ENCODE measurements around the gene PIK3R5.
A peak's percentile ranks its signal among the peaks of the same experiment; 100 is the strongest.

The PIK3R5 gene

GRCh38 chr17:8935191-8935590 lies 30.3 kb downstream of the PIK3R5 start:
- TF ChIP-seq POLR2A (IDR thresholded peaks at IDR 0.05; ENCODE audit: low read depth, low read length), result no peak
- FAIRE-seq, result no peak
- no peak for DNase-seq (ENCODE audit: insufficient read length, low spot score)

GRCh38 chr17:8934346-8934745 lies 31.2 kb downstream of the PIK3R5 start:
- FAIRE-seq (no peak), DNase-seq (ENCODE audit: insufficient read length, low spot score) (no peak)
- TF ChIP-seq POLR2A (IDR thresholded peaks at IDR 0.05; ENCODE audit: low read depth, low read length), result no peak

GRCh38 chr17:8930649-8931048 lies 34.9 kb downstream of the PIK3R5 start:
- TF ChIP-seq POLR2A (IDR thresholded peaks at IDR 0.05; ENCODE audit: low read depth, low read length), result no peak
- DNase-seq (ENCODE audit: insufficient read length, low spot score) (no peak), FAIRE-seq (no peak)

- no peak for TF ChIP-seq POLR2A (IDR thresholded peaks at IDR 0.05; ENCODE audit: low read depth, low read length)
- DNase-seq (ENCODE audit: insufficient read length, low spot score) (no peak), FAIRE-seq (no peak)
These were observed 37.2 kb downstream of the PIK3R5 start for GRCh38 chr17:8928347-8928746.

- no peak for DNase-seq (ENCODE audit: insufficient read length, low spot score)
- no peak for TF ChIP-seq POLR2A (IDR thresholded peaks at IDR 0.05; ENCODE audit: low read depth, low read length)
- no peak for FAIRE-seq
These were observed 38.1 kb downstream of the PIK3R5 start for GRCh38 chr17:8927395-8927794.

GRCh38 chr17:8925808-8926207 lies 39.7 kb downstream of the PIK3R5 start:
- DNase-seq (ENCODE audit: insufficient read length, low spot score) (no peak), FAIRE-seq (no peak)
- no peak for TF ChIP-seq POLR2A (IDR thresholded peaks at IDR 0.05; ENCODE audit: low read depth, low read length)

- DNase-seq (ENCODE audit: insufficient read length, low spot score) (no peak), FAIRE-seq (no peak)
- TF ChIP-seq POLR2A (IDR thresholded peaks at IDR 0.05; ENCODE audit: low read depth, low read length), result no peak
These were observed 40.4 kb downstream of the PIK3R5 start for GRCh38 chr17:8925141-8925540.

- TF ChIP-seq POLR2A (IDR thresholded peaks at IDR 0.05; ENCODE audit: low read depth, low read length), result no peak
- FAIRE-seq (no peak), DNase-seq (ENCODE audit: insufficient read length, low spot score) (no peak)
These were observed 40.9 kb downstream of the PIK3R5 start for GRCh38 chr17:8924595-8924994.

GRCh38 chr17:8923762-8924161 lies 41.7 kb downstream of the PIK3R5 start:
- FAIRE-seq, result no peak
- DNase-seq (ENCODE audit: insufficient read length, low spot score), result no peak
- TF ChIP-seq POLR2A (IDR thresholded peaks at IDR 0.05; ENCODE audit: low read depth, low read length), result no peak

- FAIRE-seq (no peak), DNase-seq (ENCODE audit: insufficient read length, low spot score) (no peak)
- no peak for TF ChIP-seq POLR2A (IDR thresholded peaks at IDR 0.05; ENCODE audit: low read depth, low read length)
These were observed 42.6 kb downstream of the PIK3R5 start for GRCh38 chr17:8922928-8923327.

- FAIRE-seq, result peak; percentile 73
- no peak for DNase-seq (ENCODE audit: insufficient read length, low spot score)
- TF ChIP-seq POLR2A (IDR thresholded peaks at IDR 0.05; ENCODE audit: low read depth, low read length), result no peak
These were observed 43.1 kb downstream of the PIK3R5 start for GRCh38 chr17:8922451-8922850.

- TF ChIP-seq POLR2A (IDR thresholded peaks at IDR 0.05; ENCODE audit: low read depth, low read length), result no peak
- no peak for FAIRE-seq
- DNase-seq (ENCODE audit: insufficient read length, low spot score), result no peak
These were observed 44.4 kb downstream of the PIK3R5 start for GRCh38 chr17:8921147-8921546.

- FAIRE-seq (no peak), DNase-seq (ENCODE audit: insufficient read length, low spot score) (no peak)
- TF ChIP-seq POLR2A (IDR thresholded peaks at IDR 0.05; ENCODE audit: low read depth, low read length), result no peak
These were observed 46.6 kb downstream of the PIK3R5 start for GRCh38 chr17:8918807-8919465.

GRCh38 chr17:8916466-8916865 lies 49.0 kb downstream of the PIK3R5 start:
- no peak for TF ChIP-seq POLR2A (IDR thresholded peaks at IDR 0.05; ENCODE audit: low read depth, low read length)
- no peak for DNase-seq (ENCODE audit: insufficient read length, low spot score)
- no peak for FAIRE-seq

GRCh38 chr17:8914554-8914953 lies 51.0 kb downstream of the PIK3R5 start:
- FAIRE-seq (no peak), DNase-seq (ENCODE audit: insufficient read length, low spot score) (no peak)

GRCh38 chr17:8913879-8914278 lies 51.6 kb downstream of the PIK3R5 start:
- no peak for FAIRE-seq
- TF ChIP-seq POLR2A (IDR thresholded peaks at IDR 0.05; ENCODE audit: low read depth, low read length), result no peak
- no peak for DNase-seq (ENCODE audit: insufficient read length, low spot score)

More at GRCh38 chr17:8914554-8914953, 51.0 kb downstream of the PIK3R5 start:
- no peak for TF ChIP-seq POLR2A (IDR thresholded peaks at IDR 0.05; ENCODE audit: low read depth, low read length)

Data from H54 (cell line).